Measurements from ENCODE around the gene MEIS1. TPM values are rescaled to one million over a fixed set of nuclear protein-coding genes. Genes with fewer than 3 reads are reported as not detected.

The MEIS1 gene
- total RNA-seq, 4 donors from 2014 or later, result 7.6 to 17.4 (median 12.0) TPM

DNA sequence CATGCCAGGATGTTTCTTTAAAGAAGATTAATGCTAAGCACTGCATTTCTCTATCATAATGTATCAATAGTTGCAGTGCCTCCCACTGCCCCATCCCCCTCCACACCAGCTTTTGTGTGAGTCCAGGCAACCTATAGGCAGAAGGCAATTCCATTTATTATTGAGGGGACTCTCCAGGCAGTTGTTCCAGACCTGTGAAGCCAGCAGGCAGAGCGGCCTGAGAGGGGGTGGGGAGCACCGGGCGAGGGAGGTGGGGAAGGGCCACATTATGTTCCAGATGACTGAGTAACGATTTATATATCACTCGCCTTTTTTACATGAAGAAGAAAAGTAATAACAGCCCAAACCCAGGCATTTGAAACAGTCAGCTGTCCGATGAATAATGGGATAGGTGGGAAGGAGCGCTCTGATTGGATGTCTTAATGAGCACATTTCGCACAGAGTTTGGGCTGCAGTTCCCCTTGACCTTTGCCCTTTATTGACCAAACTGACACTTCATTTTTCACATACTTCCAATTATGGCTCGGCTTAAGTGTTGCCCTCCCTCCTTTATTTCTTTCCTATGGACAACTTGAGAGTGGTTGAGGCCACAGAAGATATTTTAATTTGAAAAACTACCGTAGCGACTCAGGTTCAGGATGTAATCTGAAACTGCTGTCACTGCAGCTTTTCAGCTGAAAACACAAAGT is 34.4 kb downstream of the MEIS1 start:
- TF ChIP-seq CTCF (IDR thresholded peaks at IDR 0.05; ENCODE audit: low read depth), result no peak

DNA sequence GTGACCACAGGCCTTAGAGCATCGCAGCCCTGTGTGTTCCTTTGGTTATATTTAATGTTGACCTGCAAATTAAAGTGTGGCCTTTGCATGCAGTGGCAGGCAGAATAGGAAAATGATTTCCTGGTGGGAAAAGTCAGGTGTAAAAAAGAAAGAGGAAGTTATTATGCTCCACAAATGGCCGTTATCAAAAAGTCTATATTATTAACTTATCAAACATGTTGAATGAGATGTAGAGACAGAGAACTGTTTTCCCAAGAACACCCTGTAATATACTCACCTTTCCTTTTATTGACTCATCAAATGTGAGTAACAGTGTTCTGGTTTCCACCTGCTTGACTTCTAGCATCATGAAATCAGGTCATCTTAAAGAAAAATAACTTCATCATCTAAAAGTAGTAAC is 35.3 kb downstream of the MEIS1 start:
- no peak for TF ChIP-seq CTCF (IDR thresholded peaks at IDR 0.05; ENCODE audit: low read depth)

DNA sequence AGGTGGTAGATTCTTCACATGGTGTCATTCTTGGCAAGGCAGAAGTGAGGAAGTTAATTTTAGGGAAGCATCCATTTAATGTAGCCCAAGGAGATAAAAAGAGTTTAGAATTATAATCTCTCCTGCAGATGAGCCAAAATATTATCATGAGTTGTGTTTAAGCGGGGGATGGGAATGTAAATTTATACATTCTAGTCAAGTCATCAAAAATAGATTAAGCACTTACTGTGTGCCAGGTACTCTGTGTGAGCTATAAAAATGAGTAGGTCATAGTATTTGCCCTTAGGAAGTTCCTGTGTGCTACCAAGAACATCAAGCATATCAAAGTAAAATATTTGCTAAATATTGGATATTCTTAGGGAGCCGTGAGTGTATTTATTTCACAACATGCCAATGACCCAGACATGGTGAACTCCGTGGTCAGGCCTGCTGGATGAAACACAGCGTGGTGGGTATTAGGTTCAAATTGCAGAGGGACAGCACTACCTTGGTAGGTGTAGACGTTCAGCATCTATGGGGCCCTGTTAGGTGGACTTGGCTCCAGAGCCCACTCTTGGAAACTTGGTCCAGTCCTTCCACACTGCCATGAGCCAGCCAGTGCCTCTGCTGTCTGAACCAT is 37.4 kb downstream of the MEIS1 start:
- TF ChIP-seq CTCF (IDR thresholded peaks at IDR 0.05; ENCODE audit: low read depth), result no peak

DNA sequence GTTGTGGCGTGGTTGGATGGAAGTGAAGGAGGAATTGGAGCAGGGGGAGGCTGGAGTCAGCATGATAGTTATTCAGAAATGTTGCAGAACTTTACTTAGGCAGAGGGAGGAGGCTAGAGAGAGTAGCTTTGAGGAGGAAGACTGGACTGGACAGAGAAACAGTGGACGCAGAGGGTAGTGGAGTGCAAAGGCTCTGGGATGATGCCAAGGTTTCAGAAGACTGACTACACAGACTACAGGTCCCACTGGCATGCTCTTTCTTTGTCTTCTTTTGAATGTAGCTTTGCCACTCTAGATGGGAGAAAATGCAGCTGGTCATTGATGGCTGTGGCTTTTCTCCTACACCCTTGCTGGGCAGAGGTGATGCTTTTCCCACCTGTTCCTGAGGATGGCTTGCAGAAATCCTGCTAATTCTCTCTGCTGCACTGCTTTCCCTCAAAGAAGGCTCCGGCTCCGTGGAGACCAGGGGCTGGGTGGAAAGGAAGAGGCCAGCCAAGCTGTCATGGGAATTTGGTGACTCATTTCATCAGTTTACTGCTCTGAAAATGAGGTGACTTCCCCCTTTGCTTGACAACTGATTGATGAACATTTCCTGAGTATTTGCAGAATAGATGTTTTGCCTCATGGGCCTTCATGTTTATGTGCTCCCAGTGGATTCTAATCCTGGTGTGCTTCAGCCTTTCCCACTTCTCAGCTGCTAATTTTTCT is 42.4 kb downstream of the MEIS1 start:
- no peak for TF ChIP-seq CTCF (IDR thresholded peaks at IDR 0.05; ENCODE audit: low read depth)

GRCh38 chr2:66478299-66478698 is 43.4 kb downstream of the MEIS1 start:
- TF ChIP-seq CTCF (IDR thresholded peaks at IDR 0.05; ENCODE audit: low read depth), result no peak

GRCh38 chr2:66478731-66479316 is 43.9 kb downstream of the MEIS1 start:
- no peak for TF ChIP-seq CTCF (IDR thresholded peaks at IDR 0.05; ENCODE audit: low read depth)

DNA sequence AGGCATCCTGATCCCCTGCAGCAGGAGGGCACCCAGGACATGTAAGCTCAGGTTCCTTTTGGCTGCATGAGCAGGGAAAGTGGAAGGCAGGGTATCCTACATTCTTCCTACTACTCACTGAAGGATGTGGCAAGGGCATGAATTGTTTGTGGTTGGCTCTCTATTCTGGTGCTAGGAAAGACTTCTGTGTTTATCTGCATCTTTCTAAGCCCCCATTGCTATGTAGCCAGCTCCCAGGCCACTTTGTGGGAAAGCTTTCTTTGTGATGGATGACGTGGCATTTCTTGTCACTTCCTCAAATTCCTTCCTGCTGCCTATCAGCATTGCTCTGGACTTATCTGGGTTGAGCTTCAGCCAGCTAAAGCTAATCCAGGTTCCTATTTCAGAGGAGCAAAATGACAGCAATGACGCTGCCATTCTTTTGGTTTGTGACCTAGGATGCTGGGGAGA is 46.2 kb downstream of the MEIS1 start:
- TF ChIP-seq CTCF (IDR thresholded peaks at IDR 0.05; ENCODE audit: low read depth), result no peak

Measured in subcutaneous adipose tissue (tissue), 4 donors.